GM11168 (cell line): ENCODE measurements around the gene MAP3K3.

Experiments
- in situ Hi-C: fragments of 300-500 bp; cut with MboI; formaldehyde crosslinking; loops from one replicate; pipeline ENCODE4 v1.12.0; 2022; ENCODE audit warnings: low sequenced_read_pairs; ENCODE audit not compliant: unreplicated experiment

Gene MAP3K3

DNA sequence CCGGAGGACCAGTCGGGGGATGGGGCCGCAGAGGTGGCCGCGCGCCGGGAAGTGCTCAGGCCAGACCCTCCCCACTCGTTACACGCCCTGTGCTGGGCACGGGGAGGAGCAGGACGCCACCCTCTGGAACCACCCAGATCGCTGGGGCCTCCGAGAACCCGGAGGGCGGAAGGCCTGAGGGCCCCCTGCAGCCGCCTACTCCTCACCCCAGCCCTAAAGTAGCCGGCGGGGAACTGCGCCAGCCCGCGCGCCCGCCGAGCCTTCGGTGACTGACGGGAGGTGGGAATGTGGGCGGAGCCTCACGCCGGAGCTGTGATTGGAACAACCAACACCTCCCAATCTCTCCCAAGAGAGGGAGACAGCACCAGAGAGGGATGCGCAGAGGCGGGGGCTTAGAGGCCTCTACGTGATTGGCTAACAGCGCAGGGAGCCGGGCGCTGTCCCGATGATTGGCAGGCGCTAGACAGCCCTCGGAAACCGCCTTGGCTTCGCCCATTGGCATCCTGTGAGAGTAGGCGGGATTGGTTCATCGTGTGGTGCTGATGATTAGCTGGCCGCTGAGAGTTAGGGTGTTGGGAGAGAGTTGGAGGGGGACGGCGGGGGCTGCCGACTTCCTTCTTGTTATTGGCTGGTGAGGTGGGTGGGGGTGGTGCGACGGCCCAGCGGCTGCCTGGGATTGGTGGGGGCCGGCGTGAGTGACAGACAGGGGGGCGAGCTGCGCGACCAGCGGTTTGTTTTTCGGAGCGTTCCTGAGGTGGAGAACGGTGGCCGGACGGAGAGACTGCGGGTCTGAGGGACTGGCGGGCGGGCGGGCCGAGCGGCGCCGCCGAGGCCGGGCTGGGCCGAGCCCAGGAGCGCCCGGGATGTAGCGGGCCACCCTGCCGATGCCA lies at the start of gene MAP3K3:
Gene MAP3K3, plus strand, starts transcription at position 734 of the 890 bp plus-strand sequence. CDS start 343 bp downstream, outside the sequence.
- in situ Hi-C loops, result no loop called here

DNA sequence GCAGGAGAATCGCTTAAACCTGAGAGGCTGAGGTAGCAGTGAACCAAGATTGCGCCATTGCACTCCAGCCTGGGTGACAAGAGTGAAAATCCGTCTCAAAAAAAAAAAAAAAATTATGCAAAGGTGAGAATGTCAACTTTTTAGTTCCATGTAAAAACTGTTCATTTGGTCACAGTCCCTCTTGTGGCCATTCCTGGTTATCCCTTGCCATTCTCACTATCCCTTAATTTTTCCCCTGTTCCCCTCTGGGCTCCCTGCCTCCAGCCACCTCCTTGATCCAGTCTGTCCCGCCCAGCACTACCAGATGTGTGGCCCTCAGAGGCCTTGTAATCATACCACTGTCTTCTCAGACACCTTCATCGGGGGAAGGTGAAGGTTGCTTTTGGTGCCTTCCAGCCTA lies 48.6 kb upstream of the MAP3K3 start:
- in situ Hi-C loops, result no loop called here

DNA sequence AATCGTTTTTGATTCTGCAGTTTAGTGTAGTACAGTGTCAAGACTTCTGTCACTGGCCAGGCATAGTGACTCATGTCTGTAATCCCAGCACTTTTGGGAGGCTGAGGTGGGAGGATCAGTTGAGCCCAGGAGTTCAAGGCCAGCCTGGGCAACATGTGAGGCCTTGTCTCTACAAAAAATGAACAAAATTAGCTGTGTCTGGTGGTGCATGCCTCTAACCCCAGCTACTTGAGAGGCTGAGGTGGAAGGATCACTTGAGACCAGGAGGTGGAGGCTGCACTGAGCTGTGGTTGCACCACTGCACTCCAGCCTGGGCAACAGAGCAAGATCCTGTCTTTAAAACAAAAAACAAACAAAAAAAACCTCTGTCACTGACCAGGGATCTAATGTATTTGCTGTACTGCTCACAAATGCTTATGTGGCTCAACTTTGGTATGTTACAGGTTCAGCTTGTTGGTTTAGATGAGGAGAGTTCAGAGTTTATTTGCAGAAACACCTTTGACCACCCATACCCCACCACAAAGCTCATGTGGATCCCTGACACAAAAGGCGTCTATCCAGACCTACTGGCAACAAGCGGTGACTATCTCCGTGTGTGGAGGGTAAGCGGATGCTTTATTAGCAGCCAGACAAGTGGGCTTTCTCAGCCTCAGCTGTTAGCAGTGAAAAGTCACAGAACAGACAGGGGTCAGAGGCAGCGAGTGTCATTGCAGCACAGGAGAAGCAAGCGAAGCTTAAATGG lies 44.0 kb upstream of the MAP3K3 start:
- in situ Hi-C loops, result no loop called here

DNA sequence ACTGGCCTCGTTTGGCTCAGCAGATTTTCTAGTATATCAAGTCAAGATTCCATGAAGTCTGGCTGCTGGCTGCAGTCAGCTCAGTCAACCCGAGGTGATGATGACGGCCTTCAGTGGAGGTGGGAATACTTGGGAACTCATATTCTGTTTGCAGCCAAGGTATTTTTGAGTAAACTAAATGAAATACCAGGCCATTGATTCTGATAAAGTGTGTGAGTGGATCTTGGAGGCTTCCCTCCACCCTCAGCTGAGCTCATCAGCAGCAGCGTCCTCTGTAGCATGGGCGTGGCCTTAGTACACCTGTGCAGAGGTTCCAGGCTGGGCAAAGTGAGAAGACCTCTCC lies 43.5 kb upstream of the MAP3K3 start:
- in situ Hi-C loops, result no loop called here

DNA sequence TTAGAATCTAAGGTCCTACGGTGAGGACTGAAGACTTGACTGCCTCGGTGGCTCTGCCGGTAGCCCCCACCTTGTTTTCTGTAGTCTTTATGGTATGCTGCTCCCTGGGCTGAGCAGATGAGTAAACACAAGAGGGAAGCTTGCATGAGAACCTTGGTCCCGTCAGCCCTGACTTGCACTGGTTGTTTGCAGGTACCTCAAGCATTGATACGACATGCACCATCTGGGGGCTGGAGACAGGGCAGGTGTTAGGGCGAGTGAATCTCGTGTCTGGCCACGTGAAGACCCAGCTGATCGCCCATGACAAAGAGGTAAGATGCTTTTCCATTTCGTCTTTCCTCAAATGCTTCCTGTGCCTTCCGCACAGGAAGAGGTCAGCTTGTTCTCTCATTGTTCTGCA lies 42.6 kb upstream of the MAP3K3 start:
- in situ Hi-C loops, result no loop called here

DNA sequence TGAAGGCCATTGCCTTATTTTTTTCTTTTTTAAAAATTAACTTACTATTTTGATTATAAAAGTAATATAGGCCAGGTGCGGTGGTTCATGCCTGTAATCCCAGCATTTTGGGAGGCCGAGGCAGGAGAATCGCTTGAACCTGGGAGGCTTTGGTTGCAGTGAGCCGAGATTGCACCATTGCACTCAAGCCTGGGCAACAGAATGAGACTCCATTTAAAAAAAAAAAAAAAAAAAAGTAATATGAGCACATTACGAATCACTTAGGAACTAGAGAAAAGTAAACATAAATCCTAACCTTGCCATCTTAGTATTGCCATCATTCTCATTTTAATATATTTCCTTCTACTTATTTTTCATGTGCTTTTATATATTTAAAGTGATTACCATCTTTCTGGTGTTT lies 34.4 kb upstream of the MAP3K3 start:
- in situ Hi-C loops, result no loop called here

DNA sequence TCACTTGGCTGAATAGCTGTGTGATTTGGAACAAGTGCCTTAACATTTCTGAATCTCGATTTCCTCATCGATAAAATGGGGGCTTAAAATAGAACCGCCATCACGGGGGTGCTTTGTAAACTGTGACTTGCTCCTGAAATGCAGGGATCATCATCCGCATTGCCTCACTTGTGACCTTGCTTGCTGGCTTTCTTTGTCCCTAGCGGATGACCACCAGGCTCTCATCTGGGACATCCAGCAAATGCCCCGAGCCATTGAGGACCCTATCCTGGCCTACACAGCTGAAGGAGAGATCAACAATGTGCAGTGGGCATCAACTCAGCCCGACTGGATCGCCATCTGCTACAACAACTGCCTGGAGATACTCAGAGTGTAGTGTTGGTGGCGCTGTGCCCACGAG lies 33.4 kb upstream of the MAP3K3 start:
- in situ Hi-C loops, result no loop called here

DNA sequence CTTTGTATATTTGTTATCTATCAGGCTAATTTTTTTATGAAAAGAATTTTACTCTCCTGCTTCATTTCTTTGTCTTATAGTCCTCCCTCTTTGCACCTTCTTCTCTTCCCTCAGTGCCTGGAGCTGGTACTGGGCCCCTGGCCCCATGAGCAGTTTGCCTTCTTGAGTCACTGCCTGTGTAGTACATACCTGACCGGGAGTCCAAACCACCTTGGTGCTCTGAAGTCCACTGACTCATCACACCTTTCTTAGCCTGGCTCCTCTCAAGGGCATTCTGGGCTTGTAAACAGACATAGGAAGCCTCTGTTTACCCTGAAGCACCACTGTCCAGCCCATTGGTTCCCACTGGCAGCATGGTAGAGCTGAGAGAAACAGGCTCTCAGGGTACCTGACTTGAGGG lies 32.6 kb upstream of the MAP3K3 start:
- in situ Hi-C loops, result no loop called here

DNA sequence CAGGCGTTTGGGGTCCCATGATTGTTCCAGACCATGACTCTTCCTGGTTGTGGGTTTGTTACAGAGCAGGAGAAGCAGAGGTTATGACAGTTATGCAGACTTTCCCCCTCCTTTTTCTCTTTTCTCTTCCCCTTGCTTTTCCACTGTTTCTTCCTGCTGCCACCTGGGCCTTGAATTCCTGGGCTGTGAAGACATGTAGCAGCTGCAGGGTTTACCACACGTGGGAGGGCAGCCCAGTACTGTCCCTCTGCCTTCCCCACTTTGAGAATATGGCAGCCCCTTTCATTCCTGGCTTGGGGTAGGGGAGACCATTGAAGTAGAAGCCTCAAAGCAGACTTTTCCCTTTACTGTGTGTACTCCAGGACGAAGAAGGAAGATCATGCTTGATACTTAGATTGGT lies 29.4 kb upstream of the MAP3K3 start:
- in situ Hi-C loops, result no loop called here

DNA sequence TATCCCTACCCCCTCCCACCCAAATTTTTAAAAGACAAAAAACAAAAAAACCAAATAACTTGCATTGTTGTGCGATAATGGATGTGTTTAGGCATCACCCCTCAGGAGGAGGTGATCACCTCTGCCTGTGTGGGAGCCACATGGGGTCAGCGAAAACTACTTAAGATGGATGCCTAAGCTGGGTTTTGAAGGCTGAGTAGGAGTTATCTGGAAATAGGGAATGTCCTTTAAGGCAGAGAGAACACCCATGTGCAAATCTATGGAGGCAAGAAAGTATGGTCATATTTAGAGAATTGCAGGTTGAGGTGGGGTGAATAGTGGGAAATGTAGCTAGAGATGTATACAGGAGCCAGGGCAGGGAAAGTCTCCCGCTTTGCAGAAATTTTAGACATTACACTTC lies 27.1 kb upstream of the MAP3K3 start:
- in situ Hi-C loops, result no loop called here

DNA sequence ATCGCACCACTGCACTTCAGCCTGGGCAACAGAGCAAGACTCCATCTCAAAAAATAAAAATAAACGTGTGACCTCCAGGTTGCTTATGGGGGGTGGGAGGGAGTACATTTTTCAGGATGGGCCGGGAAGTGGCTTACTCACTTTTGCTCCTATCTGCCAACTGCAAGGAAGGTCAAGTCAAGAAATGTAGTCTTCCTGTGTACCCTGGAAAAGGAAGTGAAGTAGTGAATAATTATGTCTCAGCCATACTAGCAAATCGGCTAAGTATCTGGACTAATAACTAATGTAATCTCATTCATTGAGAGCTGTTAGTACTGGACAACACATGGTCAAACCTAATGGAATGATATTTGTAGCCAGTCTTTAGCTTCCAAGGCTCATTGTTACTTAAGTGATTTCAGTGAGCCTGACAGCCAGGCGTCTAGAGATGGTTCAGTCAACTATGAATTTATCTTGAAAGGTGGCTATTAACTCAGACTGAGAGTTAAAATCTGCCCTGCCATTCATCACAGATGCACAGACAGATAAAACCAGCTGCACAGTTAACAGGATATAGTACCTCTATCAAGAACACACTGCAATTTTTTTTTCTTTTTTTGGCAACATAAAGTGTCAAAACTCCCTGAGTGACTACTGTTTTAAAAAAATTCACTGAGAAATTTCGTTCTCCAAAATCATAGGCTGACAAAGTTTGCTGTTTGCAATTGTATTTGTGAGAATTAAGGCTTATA lies 25.2 kb upstream of the MAP3K3 start:
- in situ Hi-C loops, result no loop called here

DNA sequence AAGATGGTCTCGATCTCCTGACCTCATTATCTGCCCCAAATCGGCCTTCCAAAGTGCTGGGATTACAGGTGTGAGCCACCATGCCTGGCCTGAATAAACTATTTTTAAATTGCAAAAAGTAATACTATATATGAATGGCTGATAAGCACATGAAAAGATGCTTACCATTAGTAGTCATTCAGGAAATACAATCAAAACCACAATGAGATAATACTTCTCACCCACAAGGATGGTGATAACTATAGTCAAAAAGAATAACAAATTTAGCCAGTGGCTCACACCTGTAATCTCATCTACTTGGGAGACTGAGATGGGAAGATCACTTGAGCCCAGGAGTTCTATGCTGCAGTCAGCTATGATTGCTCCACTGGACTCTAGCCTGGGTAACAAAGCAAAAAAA lies 23.9 kb upstream of the MAP3K3 start:
- in situ Hi-C loops, result no loop called here

DNA sequence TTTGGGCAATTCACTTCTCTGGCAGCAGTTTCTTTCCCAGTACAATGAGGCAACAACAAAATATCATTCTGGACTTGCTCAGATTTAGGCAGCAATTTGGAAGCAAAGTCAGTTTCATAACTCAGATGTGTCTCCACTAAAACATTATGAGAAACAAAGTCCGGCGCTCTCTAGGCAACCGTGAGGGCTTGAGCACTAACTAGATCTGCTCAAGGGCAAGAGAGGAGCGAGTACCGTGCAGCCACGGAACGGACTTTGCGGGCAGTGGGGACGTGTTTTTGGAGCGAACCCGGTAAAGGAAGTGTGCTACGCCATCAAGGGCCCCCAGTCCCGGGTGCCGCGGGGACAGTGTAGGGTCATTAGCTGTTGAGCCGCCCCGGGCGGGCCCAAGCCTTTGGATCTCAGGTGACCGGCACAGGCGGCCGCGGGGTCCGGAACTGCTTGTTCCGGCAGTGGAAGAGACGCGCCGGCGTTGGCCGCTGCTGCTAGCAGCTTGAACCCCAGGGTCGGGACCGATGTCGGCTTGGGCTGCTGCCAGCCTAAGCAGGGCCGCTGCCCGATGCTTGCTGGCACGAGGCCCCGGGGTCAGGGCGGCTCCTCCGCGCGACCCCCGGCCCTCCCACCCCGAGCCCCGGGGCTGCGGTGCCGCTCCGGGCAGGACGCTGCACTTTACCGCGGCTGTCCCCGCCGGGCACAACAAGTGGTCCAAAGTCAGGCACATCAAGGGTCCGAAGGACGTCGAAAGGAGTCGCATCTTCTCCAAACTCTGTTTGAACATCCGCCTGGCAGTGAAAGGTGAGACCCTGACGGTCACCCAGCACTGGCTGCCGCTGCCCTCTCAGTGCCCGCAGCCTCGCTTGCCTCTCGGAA lies 21.4 kb upstream of the MAP3K3 start, which contains the start of gene TACO1:
Gene TACO1, plus strand, starts transcription at position 327 of the 870 bp plus-strand sequence. Its CDS starts 189 bp downstream, at position 516.
- in situ Hi-C loops, result no loop called here

DNA sequence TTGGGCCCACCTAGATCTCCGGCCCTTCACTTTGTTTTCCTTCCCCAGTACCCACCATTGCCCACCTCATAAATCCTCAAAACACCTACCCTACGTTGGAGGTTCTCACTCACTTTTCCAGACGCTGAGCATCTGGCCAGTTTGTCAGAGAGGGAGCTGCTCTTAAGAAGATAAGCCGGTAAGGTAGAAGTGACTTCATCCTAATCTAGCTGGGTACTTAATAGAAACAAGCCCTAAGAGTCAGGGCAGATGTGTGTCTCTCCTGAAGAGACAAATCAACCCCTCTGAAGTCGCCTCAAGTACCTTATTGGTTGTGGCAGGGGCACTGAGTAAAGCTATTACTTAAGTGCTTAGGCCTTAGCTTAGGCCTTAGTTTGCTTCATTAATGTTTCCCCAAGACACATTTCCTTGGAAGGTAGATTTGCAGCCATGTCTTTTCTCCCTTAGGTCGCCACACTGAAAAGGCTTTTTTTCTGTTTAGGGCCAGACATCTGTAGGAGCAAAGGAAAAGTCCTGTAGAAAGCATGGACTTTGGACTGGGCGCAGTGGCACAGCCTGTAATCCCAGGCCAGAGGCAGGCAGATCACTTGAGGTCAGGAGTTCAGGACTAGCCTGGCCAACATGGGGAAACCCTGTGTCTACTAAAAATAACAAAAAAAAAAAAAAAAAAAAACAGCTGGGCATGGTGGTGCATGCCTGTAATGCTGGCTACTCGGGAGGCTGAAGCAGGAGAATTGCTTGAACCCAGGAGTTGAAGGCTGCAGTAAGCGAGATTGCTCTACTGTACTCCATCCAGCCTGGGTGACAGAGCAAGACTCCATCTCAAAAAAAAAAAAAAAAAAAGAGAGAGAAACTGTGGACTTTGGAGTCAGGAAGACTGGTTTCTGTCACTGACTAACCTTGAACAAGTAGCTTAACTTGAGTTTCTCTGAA lies 20.5 kb upstream of the MAP3K3 start:
- in situ Hi-C loops, result no loop called here

DNA sequence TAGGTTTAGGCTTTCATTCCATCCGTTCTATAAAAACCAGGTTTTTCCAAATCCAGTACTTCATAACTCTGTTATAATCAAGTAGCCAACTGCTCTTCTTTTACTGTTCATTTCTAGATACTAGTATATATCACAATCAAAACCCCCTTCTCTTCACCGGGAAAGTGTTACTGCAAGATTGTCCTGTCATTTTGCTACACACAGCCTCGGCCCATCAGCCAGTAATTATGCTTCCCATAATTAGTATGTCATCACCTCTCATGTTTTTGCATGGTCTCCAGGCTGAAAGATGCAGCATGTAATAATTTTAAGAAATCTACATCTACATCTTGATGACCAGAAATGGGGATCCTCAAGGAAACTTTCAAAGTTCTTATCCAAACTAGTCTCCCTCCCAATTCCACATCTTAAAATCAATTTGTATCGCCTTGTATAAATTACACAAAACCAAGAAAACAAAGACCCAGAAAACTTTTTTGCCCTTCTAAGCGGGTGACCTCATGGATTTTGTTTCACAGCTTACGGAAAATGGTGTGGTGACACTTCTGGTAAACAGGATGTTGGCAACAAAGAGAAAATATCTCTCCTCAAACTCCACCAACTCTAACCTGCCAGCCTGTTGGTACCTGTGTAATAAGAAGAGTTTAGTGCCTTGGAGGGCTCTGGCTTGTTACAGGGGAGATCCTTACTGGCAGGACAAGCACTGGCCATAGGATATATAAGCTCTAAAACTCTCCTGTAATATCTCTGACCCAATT lies 12.2 kb upstream of the MAP3K3 start:
- in situ Hi-C loops, result loop anchor here (5.0 kb wide), 1 partner anchor 188 kb away; no protein-coding TSS in a partner anchor

DNA sequence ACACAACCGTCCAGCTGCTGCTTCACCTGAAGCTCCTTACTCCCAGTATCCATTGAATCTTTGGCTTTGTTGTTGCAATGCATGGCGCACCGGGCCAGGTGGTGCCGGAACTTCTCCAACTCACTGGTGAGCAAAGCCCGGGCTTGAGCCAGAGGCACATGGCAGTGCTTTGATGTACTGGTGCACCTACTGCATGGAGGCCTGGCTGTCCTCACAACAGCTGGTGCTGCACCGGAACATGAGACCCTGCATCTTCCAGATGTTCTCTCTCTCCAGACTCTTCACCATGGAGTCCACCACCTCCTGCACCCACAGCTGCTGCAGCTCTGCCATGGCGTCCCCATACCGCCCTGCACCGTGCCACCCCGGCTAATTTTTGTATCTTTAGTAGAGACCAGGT lies 11.4 kb upstream of the MAP3K3 start:
- in situ Hi-C loops, result no loop called here

DNA sequence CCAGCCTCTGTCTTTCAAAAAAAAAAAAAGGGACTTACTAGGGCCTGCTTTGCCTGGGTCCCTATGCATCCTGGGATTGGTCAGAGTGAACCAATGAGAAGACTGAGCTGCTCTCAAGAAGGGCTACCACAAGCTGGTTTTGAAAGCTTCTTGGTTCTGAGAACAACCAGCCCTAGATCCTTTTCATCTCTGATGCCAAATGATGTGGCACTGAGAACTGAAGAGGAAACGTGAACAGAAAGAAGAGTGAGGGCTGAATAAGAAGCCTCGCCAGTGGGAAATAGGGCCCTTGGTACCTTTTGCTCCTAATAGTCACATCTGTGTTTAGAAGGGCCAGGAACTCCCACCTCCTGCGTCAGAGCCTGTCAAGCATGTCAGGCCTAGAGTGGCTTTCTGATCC lies 10.9 kb upstream of the MAP3K3 start:
- in situ Hi-C loops, result no loop called here

DNA sequence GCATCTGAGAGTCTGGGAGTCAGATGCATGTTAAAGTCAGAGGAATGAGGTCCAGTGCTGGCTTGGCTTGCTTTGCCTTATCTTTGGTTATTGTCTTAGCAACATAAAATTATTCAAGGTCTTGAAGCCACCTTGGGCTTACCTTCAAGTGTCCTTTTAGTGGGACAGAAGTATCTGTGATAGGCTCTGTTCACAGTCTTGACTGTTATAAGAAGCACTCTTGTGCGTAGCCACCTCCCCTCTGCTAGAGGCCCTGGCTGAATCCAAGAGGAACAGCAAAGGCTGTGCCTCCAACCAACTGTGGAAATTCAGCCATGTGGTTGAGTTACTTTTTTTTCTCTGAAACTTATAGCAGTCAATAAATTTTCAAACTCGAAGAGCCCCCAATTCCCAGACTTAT lies 8.6 kb upstream of the MAP3K3 start:
- in situ Hi-C loops, result no loop called here
